HG02885 (cell line): Measurements from ENCODE around the gene COL4A4.
"Not testable (repeated sequence)": the region's sequence is repeated elsewhere in the genome, so short reads cannot be mapped to it uniquely, and the experiment has no call there.

Experiments
- ATAC-seq: cut with Tn5 transposase; IDR thresholded peaks from one replicate; pipeline ENCODE4 v1.9.1; 2021; ENCODE audit warnings: mild to moderate bottlenecking; ENCODE audit not compliant: unreplicated experiment, poor library complexity

COL4A4 gene

DNA sequence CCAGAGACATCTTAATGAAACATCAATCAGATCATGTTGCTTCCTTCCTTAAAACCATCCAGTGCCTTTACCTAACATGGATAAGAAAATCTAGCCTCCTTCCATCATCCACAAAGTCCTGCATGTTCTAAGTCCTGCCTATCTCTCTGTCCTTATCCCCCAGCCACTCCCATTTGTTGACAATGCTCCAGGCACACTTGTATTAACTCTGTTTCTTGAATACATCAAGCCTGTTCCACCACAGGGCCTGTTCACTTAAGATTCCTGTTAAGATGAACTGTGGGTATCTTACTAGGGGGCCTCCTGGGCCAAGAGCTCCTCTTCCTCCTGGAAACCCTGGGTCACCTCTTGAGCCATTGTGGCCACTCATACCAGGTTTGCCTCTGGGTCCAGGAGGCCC is 45.7 kb downstream of the COL4A4 start:
- no peak for ATAC-seq

DNA sequence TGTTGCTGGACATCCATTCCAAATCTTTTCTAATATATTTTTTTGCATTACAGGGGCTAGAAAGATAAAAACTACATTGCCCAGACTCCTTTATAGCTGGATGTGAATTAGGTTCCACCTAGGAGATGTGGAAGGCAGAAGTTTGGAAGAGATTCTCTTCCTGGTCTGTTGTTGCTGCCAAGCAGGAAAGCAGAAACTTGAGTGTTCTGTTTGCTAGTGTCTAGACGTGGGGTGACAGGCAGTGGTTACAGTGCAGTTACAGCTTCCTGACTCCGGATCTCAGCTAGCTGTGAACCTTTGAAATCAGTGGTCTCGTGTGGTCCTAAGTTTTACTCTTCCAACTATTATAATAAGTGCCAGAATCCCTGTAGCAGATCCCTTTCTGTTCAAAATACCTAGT is 46.2 kb downstream of the COL4A4 start:
- ATAC-seq, result no peak

DNA sequence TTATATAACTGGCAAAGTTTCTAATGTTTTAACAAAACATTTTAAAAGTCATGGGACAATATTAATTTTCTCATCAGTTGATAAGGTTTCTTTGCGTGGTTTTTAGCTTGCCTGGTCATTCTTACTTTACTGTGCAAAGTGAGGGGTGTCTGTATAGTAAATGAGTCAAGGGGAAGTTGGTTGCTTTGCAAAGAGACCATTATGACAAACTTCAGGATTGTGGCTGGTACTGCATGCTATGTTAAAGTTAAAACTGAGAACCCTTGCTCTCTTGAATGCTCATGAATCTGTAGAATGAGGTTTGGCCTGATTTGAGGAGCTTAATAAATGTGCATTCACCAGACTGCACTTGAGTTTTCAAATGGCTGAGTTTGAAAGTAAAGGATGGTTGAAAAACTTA is 47.0 kb downstream of the COL4A4 start:
- ATAC-seq, result peak; percentile 65

DNA sequence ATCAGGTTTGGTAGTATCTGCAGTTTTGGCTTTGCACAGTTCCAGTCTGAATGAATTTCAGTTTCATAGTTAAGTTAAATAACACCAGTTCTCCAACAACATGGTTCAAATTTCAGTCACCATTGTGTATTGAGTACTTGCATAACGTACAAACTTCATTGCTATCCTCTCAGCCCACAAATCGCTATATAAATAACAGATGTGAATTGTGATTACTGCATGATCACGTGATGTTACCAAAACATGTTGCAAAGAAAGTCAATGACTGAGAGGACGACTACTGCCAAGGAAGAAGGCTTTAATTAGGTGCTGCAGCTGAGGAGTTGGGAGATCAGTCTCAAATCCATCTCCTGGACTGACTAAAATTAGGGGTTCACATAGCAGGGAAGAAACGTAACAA is 48.2 kb downstream of the COL4A4 start:
- no peak for ATAC-seq

DNA sequence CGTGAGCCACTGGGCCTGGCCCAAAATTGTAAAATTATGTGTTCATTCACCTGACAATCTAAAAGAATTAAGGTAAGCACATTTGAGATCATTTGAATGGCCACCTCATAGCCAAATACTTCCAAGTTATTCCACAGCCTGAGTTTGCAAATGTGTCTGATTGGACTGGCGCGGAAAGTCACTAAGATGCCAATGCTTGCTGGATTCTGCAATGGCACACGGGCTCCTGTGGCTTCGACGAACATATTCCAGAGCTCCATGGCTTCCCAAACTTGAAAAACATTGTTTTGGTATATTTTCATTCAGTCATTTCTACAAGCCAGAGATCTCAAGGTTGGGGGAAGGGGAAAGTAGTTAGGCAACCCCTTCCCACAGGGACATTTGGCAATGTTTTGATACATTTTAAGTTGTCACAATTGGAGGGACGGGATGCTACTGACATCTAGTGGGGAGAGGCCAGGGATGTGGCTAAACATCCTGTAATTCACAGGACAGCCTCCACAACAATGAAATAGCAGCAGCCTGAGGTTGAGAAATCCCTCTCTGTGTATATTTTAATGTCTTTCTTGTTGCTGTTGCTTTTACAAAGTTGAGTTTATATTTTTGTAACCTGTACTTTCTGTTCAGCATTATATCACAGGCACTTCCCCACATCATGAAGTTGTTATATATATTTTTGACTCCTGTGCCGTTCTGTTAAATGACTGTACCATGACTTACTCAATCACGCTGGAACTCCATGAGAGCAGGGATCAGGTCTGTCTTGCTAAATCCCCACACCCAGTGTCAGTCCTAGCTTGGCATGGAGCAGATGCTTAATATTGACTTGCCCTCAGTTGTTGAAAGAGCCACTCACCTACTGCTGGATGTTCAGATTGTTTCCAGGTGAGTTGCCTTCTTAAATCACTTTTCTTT is 56.9 kb downstream of the COL4A4 start:
- ATAC-seq, result peak; percentile 77

DNA sequence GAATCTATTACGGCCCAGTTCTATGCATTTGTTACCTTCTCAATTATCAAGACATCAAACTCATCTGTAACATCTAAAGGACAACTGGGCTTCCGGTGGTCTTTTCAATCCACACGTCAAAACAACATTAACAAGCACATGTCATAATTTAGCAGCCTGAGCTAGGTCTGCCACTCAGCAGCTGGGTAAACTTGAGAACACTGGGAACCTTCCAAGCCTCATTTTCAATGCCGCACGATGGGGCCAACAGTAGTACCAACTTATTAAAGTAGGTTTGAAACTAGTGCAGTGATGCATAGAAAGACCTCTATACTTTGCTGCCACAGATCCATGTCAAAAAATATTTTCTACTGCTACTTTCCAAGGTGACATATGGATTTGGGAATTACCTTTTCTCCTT is 60.4 kb downstream of the COL4A4 start:
- no peak for ATAC-seq

DNA sequence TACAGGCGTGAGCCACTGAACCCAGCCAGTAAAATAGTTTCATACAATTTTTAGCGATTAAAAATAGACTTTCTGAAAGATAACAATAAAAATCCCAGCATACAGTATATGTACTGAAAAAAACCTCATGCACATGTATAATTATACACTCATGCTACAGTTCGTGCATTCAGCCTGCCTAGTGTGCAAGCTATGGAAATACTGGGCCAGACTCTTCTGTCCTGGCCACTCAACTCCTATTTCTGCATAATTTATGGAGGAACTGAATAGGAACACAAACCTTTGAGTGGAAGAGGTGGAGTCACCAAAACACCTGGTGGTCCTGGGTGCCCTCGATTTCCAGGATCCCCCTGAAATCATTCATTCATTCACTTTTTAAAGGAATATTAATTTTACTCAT is 64.7 kb downstream of the COL4A4 start:
- no peak for ATAC-seq

DNA sequence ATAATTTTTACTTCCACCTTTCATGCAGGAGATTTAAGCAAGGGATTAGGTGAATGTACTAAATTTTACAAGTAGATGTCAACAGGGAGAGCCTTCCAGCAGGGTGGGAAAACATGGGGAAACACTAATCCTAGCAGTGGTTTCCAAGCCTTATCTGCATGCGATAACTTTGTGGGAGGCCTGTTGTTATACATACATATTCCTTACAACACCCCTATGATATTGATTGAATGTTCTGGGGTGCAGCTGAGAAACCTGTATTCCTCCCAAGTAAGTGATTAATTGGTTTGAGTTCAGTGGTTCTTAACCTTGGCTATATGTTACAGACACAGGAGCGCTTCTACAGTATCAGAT is 65.9 kb downstream of the COL4A4 start:
- no peak for ATAC-seq

DNA sequence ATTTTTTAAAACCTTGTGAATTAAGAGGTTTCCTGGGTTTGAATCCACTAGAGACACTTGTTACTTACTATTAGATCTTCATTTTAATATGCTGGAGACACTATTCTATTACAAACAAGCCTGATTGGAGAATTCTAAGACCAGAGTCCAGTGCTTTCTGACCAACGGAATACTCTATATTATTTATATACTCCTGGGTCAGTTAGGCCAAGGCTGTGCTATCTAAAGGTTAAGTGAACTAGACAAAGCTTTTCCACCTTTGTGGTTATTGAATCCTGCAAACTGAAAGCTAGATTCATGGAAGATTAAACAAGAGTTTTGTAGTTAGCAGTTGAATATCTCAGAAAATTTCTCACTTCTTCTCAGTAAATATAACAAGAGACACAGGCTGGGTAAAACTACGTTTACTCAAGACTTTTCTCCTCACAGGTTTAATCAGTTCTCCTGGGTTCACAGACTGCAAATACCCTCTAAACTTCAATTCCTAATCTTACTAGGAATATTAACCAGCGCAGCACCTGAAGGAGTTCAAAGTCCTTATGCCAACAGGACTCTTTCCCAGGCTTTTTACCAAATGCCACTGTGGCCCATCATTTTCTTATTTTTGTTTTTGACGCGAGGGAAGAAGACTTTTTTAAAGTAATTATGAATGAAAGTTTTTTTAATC is 66.4 kb downstream of the COL4A4 start:
- ATAC-seq, result no peak

DNA sequence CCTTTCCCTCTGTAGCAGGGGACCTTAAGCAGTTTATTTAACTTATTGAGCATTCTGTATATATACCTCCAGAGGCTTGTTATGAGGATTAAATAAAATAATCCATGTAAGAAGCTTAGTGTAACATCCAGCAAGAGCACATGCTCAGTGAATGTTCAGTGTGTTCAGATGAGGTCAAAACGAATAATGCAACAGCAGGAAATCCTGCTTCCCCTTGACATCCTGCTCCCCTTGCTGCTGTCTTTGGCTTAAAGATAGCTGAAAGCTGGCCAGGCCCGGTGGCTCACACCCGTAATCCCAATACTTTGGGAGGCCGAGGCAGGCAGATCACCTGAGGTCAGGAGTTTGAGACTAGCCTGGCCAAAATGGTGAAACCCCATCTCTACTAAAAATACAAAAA is 68.7 kb downstream of the COL4A4 start:
- no peak for ATAC-seq

DNA sequence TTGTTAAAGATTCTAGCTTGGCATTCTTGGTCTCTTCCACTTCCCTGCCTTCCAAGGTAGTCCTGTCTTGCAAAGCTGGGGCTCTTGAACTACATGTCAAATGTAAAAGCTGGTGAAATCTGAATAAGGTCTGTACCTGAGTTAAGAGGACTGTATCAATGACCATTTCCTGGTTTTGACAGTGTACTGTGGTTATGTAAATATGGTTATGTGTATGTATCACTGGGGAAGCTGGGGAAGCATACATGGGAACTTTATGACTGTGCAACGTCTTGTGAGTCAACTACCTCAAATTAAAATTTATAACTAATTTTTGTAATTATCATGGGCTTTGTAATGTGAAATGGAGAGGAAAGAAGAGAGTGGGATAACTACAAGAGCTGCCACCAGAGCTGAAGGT is 81.7 kb downstream of the COL4A4 start:
- peak; percentile 99 for ATAC-seq

DNA sequence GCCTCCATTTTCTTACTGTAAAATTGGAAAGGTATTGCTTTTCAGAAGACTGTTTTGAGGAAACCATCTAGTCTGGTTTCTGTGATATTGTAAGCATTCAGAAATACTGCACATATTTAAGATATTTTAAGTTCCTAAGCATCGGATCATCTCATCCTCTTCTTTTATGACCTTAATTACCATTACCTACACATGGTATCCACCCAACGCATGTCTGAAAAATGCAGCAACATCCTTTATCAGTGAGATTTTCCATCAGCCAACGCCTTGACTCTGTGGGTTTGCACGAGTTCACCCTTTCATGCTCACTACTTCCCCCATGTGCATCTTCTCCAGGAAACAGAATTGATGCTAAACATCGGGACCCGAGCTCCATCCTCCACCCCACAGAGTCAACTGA is 84.3 kb downstream of the COL4A4 start:
- ATAC-seq, result no peak

DNA sequence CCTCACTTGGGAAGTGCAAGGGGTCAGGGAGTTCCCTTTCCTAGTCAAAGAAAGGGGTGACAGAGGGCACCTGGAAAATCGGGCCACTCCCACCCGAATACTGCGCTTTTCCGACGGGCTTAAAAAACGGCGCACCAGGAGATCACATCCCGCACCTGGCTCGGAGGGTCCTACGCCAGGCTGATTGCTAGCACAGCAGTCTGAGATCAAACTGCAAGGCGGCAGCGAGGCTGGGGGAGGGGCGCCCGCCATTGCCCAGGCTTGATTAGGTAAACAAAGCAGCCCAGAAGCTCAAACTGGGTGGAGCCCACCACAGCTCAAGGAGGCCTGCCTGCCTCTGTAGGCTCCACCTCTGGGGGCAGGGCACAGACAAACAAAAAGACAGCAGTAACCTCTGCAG is 98.9 kb downstream of the COL4A4 start:
- ATAC-seq, result not testable (repeated sequence)

DNA sequence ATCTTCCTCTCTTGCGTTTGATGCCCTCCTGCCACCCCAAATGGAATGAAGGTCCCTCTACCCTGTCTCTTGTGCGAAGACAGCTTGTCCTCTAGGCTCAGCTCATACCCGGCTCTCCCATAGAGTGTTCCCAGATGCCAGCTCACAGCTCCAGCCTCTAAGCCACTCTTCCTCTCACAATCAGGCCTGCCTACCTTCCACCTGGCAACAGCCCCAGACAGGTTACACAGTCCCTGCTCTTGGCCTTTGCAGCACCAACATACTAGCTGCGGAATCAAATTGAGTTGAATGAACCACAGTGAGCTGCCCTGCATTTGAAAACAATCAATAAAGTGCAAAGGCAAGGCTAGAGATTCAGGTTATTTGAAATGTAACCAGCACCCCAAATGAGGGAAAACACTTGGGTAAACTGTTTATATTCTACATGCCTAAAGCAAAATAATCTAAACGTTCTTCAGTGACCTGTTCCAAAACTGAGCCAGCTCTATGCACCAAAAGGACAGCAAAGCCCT is 105.1 kb downstream of the COL4A4 start:
- ATAC-seq, result no peak

DNA sequence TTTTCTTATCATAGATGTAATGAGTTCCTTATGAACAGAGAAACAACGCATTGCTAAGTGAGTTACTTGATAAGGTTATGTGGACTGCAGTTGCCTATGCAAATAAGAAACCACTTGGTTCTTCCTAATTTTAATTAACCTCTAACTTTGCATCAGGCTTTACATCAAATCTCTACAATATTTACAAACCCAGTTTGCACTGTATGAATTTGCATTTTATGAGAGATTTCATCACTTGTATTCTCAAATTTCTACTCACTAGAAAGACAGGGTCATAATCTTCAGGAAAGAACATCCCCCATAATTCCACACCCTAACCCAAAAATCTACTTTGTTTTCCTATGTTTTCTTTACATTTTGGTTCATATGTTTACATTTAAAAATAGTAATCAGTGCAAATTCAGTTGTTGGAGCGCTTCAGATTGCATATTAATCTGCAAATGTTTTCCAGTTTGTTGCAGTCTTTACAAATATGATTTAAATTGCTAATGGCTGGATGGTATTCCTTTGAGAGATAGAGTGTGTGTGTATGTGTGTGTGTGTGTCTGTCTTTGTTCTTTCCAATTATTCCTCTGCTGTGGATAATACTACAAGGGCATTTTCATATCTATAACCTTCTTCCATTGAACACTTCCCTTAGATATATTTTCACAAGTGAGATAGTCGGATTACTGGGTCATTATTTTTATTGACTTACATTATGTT is 106.1 kb downstream of the COL4A4 start:
- ATAC-seq, result no peak

DNA sequence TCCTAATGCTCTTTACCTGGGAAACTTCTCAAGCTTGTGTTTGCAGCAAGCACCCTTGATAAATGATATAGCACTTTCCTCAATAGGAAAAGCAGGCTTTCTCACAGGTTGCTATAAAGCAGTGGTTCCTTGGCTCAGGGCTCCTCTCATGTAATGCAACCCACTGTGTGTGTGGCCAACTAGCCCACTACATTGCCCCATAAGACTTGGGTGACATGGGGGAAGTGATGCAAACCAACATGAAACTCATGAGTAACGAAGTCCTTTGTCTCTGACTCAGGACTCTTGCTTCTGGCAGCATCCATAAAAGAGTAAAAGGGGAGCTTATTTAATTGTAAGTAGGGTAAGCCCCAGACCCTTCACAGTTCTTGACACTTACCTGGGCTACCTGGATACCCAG is 106.9 kb downstream of the COL4A4 start:
- ATAC-seq, result no peak

DNA sequence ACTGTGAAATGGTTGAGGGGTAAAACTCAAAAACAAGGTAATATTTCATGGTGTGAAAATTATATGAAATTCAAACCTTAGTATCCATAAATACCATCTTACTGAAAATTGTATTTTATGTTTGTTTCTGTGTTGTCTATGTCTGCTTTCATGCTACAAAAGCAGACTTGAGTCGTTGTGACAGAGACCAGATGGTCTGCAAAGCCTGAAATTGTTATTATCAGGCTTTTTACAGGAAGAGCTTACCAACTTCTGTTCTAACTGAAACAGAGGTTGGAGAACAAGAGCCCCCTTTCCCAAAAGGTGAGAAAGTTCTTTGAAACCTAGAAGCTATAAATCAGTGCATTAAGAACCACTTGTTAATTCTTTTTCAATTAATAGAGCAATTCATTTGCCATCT is 110.0 kb downstream of the COL4A4 start:
- no peak for ATAC-seq

DNA sequence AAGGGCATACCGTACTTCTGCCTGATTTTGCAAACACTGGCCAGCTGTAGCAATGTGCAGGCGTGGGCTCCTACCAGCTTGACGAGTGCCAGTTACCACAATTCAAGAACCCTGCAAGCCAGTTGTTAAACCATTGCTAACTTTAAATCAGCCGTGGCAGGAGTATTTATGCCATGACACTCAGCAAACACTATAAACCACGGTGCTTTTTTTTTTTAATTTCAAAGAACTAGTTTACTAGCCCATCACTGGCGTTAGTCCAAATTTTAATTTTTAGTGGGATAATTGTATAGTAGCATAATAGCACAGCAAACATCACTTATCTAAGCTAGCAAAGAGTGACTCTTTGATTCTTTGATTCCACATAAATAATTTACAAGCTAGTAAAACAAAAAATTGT is 111.1 kb downstream of the COL4A4 start:
- no peak for ATAC-seq

DNA sequence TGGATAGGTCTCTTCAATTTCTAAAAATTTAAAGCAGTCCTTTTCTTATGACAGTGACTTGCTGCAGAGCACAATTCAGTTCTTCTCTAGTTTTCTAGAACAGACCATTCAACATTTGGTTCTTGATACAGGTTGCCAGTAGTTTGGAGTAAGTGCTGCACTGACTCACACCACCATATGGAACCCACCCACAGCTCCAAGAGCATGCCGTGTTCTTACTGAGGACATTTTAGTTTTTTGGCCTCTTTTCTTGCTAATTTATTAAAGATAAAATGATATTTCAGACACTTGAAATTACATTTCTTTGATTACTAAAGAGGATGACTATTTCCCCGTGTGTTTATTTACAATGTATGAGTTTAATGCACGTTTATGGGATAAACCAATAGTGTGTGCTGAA is 120.0 kb downstream of the COL4A4 start:
- no peak for ATAC-seq

DNA sequence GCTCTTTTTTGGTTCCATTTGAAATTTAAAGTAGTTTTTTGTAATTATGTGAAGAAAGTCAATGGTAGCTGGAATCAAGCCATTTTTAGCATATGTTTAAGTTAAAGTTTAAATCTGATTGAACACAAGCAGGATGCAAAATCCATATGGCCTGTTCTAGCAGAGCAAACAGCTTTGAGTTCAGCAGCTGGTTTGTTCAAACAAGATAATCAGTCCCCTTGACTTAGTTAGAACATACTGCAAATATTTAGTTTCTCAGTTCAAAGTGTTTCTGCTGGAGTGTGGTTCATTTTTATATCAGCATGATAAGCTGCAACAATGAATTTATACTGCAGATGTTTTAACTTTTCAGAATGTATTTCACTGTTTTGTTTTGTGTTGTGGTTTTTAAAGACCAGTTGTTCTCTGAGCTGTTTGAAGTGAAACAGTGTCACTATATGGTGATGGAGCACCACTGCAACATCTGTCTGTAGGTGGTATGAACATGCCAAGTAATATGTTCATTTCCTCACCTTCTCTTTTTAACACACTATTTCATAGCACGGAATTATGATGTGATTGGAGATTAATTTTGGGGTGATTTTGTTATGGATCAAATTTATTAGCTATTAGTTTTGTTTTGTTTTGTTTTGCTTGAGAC is 125.3 kb downstream of the COL4A4 start:
- ATAC-seq, result no peak

DNA sequence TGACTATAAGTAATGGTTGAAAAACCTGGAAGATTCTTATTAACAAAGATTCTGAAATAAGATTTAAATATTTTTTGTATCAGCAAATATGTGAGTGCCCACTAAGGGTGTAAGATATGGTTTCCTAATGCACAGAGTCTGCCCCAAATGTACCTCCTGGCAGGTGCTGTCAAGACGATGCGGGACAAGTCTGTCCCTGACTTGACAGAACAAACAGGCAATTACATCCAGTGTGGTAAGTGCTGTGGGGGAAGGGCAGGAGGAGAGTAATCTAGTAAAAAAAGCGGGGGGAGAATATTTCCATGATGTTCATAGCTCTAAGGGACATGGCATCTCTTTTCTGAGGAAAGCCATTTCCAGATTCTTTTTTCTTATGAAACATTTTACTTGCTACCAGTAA is 127.5 kb downstream of the COL4A4 start:
- ATAC-seq, result no peak
